ENCODE results near the gene ATP11A. TPM values are rescaled to one million over a fixed set of nuclear protein-coding genes. Genes with fewer than 3 reads are reported as not detected.

The ATP11A gene
- total RNA-seq, 1 donor from 2014 or later, result 109 TPM

GRCh38 chr13:112812306-112813055 is 122.6 kb downstream of the ATP11A start:
- Mint-ChIP-seq H3K36me3 (ENCODE audit: insufficient read depth) (peaks cover 48% of the 10 kb centered on the region), H3K9me3 (ENCODE audit: low read depth) (no peaks in the 10 kb centered on the region), H3K27me3 (no peaks in the 10 kb centered on the region), H3K27ac (no peak overlapping the region), H3K4me3 (ENCODE audit: low read depth) (no peak overlapping the region), H3K4me1 (ENCODE audit: low read depth) (no peaks in the 10 kb centered on the region)
- TF ChIP-seq, protein P1, sequence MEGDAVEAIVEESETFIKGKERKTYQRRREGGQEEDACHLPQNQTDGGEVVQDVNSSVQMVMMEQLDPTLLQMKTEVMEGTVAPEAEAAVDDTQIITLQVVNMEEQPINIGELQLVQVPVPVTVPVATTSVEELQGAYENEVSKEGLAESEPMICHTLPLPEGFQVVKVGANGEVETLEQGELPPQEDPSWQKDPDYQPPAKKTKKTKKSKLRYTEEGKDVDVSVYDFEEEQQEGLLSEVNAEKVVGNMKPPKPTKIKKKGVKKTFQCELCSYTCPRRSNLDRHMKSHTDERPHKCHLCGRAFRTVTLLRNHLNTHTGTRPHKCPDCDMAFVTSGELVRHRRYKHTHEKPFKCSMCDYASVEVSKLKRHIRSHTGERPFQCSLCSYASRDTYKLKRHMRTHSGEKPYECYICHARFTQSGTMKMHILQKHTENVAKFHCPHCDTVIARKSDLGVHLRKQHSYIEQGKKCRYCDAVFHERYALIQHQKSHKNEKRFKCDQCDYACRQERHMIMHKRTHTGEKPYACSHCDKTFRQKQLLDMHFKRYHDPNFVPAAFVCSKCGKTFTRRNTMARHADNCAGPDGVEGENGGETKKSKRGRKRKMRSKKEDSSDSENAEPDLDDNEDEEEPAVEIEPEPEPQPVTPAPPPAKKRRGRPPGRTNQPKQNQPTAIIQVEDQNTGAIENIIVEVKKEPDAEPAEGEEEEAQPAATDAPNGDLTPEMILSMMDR (IDR thresholded peaks at IDR 0.05; ENCODE audit: unreplicated experiment), result no peak
- no peak for DNase-seq (ENCODE audit: low spot score, unreplicated experiment)

DNA sequence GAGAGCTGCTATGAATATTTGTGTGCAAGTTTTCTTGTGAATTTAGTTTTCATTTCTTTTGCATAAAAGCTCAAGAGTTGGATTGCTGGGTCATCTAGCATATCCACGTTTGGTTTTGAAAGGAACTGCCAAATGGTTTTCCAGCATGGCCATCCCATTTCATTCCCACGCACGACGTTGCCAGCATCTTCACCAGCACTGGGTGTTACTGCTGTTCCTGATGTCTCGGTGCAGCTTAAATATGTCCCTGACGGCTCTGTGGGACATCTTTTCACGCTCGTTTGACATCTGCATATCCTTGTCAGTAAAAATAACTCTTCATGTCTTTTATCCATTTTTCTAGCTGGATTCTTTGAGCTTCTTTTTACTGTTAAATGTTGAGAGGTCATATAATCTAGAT is 123.7 kb downstream of the ATP11A start:
- no peaks in the 10 kb centered on the region for H3K9me3 Mint-ChIP-seq (ENCODE audit: low read depth)

GRCh38 chr13:112814905-112815585 is 125.2 kb downstream of the ATP11A start:
- no peak overlapping the region for H3K4me3 Mint-ChIP-seq (ENCODE audit: low read depth)
- no peaks in the 10 kb centered on the region for H3K9me3 Mint-ChIP-seq (ENCODE audit: low read depth)
- no peak overlapping the region for H3K27ac Mint-ChIP-seq
- no peaks in the 10 kb centered on the region for H3K27me3 Mint-ChIP-seq
- no peaks in the 10 kb centered on the region for H3K4me1 Mint-ChIP-seq (ENCODE audit: low read depth)
- TF ChIP-seq, protein P1 (IDR thresholded peaks at IDR 0.05; ENCODE audit: unreplicated experiment), result no peak
- H3K36me3 Mint-ChIP-seq (ENCODE audit: insufficient read depth), result peaks cover 69% of the 10 kb centered on the region
- no peak for DNase-seq (ENCODE audit: low spot score, unreplicated experiment)

More for the DNA sequence above, 123.7 kb downstream of the ATP11A start:
- no peaks in the 10 kb centered on the region for H3K4me1 Mint-ChIP-seq (ENCODE audit: low read depth)
- H3K27ac Mint-ChIP-seq, result no peak overlapping the region
- H3K36me3 Mint-ChIP-seq (ENCODE audit: insufficient read depth), result peaks cover 57% of the 10 kb centered on the region
- H3K27me3 Mint-ChIP-seq, result no peaks in the 10 kb centered on the region
- no peak overlapping the region for H3K4me3 Mint-ChIP-seq (ENCODE audit: low read depth)
- TF ChIP-seq, protein P1 (IDR thresholded peaks at IDR 0.05; ENCODE audit: unreplicated experiment), result no peak
- no peak for DNase-seq (ENCODE audit: low spot score, unreplicated experiment)

- H3K36me3 Mint-ChIP-seq (ENCODE audit: insufficient read depth), result peaks cover 67% of the 10 kb centered on the region
- TF ChIP-seq, protein P1 (IDR thresholded peaks at IDR 0.05; ENCODE audit: unreplicated experiment), result no peak
- H3K4me1 Mint-ChIP-seq (ENCODE audit: low read depth), result no peaks in the 10 kb centered on the region
- H3K4me3 Mint-ChIP-seq (ENCODE audit: low read depth), result no peak overlapping the region
- no peaks in the 10 kb centered on the region for H3K9me3 Mint-ChIP-seq (ENCODE audit: low read depth)
- H3K27me3 Mint-ChIP-seq, result no peaks in the 10 kb centered on the region
- DNase-seq (ENCODE audit: low spot score, unreplicated experiment), result no peak
- H3K27ac Mint-ChIP-seq, result no peak overlapping the region
Measured at GRCh38 chr13:112815871-112816270, 126.0 kb downstream of the ATP11A start.

GRCh38 chr13:112818040-112818697 is 128.3 kb downstream of the ATP11A start:
- TF ChIP-seq, protein P1 (IDR thresholded peaks at IDR 0.05; ENCODE audit: unreplicated experiment), result no peak
- peaks cover 59% of the 10 kb centered on the region for H3K36me3 Mint-ChIP-seq (ENCODE audit: insufficient read depth)
- H3K27ac Mint-ChIP-seq, result no peak overlapping the region
- H3K27me3 Mint-ChIP-seq, result no peaks in the 10 kb centered on the region
- no peak for DNase-seq (ENCODE audit: low spot score, unreplicated experiment)
- H3K4me1 Mint-ChIP-seq (ENCODE audit: low read depth), result peaks cover 4% of the 10 kb centered on the region
- H3K4me3 Mint-ChIP-seq (ENCODE audit: low read depth), result no peak overlapping the region
- no peaks in the 10 kb centered on the region for H3K9me3 Mint-ChIP-seq (ENCODE audit: low read depth)
